HG02943 (cell line): ENCODE measurements around the gene PGAP6.
"Not testable (repeated sequence)": the region's sequence is repeated elsewhere in the genome, so short reads cannot be mapped to it uniquely, and the experiment has no call there.

Experiments used
- ATAC-seq: cut with Tn5 transposase; IDR thresholded peaks from one replicate; pipeline ENCODE4 v1.9.1; 2021; ENCODE audit warnings: mild to moderate bottlenecking, low read depth, moderate library complexity; ENCODE audit not compliant: unreplicated experiment

The PGAP6 gene

DNA sequence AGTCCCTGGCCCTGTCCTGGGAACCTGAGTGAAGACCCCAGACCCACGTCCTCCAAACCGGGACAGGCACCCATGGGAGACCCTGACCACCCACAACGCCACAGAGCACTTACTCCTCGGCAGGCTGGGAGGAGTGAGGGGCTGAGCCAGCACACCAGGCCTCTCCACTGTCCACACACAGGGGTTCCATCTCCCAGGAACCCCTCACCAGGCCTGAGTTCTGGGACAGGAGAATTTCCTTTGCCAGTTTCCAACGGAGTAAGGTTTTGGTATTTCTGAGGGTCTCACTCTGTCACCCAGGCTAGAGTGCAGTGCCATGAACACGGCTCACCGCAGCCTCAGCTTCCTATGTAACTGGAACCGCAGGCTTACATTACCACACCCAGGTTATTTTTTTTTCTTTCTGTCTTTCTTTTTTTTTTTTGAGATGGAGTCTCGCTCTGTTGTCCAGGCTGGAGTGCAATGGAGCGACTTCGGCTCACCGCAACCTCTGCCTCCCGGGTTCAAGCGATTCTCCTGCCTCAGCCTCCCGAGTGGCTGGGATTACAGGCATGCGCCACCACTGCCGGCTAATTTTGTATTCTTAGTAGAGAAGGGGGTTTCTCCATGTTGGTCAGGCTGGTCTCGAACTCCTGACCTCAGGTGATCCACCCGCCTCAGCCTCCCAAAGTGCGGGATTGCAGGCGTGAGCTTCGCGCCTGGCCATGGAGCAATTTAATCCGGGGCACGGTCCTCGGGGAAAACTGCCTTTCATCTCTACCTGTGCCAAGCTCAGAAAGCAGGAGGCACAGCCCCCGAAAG lies 1.6 kb downstream of the PGAP6 start:
- no peak for ATAC-seq

- ATAC-seq = no peak
These were observed 2.4 kb downstream of the PGAP6 start for GRCh38 chr16:379183-379960.

GRCh38 chr16:378821-379182 lies 3.0 kb downstream of the PGAP6 start:
- ATAC-seq = no peak

- not testable (repeated sequence) for ATAC-seq
These were observed 3.5 kb downstream of the PGAP6 start for GRCh38 chr16:378113-378820.

GRCh38 chr16:377419-377951 lies 4.3 kb downstream of the PGAP6 start:
- no peak for ATAC-seq

DNA sequence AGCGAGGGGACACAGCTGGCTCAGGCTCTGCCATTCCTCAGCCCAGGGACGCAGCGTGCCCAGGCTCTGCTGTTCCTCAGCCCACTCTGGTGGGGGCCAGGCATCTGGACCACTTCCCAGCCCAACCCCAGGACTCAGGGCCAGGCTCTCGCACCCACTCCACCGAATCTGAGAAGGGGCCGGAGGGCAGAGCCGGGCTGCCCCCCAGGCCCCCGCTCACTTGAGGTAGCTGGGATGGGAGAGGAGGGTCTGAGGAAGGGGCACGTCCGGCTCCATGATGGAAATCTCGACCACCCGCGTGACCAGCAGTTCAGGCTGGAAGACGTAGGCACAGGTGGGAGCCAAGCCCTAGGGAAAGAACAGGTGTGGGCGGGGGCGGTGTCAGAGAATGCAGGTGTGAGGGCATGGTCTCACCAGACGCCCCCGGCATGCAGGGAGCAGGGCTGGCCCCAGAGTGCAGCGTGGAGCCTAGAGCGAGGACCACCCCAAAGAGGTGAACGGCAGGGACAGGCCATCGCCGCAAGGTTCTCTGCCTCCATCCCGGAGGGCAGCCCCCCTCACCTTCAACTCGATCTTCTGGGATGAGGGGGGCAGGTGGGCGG lies 4.9 kb downstream of the PGAP6 start:
- no peak for ATAC-seq

DNA sequence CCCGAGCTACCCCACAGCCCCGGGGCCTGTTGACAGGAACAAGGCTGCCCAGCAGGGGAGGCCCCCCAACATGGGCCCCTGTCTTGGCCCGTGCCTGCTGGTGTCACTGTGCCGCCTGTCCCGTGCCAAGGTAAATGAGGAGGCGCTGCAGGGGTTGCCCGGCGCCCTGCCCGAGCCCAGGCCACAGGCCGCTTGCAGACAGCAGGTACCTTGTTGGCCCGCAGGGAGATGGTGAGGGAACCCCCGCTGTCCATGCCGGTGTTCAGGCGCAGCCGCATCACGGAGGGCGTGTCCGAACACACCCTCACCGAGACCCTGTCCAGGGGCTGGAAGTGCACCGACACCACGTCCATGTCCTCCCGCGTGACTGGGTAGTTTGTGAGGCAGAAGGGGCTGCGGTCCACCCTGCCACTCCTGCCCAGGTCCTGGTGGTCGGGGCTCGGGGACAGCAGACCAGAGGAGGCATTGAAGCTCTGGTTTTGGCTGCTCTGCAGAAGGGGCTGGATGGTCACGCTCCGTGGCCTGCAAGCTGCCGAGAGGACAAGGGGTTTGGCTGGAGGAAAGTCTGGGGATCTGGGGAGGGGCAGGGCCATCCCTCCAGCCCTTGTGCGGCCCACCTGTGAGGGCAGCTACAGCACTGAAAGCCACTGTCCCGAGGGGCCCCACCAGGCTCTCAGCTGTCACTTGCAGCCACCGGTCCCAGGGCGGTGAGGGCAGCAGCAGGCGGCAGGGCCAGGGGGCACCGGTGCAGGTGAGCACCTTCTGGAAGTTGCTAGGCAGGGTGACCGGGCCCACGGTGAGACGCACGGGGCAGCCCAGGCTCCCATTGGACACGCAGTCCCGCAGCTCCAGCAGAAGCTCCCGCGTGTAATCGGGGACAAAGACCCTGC lies 5.6 kb downstream of the PGAP6 start:
- no peak for ATAC-seq

DNA sequence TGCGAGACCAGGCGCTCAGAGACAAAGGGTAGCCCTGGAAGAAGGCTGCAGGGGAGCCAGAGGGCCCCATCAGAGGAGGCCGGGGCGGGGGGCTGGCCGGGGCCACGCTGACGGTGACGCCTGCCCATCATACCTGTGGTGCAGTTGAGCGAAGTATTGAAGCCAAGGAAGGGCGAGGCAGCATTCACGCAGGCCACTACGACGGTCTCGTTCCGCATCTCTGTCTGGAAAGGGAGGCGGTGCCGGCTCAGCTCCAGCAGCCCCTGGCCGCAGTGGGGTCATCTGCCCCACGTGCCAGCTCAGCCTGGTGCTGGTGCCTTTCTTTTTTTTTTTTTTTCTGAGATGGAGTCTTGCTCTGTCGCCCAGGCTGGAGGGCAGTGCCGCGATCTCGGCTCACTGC lies 6.6 kb downstream of the PGAP6 start:
- ATAC-seq = no peak

DNA sequence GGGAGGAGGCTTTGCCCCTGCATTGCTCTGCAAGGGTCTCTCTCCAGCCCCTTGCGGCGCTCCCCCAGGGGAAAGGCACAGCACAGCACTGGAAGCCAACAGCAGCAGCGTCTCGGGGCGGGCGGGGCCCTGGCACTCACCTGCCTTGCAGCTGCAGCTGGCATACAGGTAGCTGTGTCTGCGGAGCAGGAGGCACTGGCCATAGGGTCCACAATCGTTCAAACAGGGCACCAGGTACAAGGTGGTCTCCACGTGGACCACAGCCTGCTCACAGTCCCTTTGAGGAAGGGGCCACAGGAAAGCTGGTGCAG lies 7.2 kb downstream of the PGAP6 start:
- no peak for ATAC-seq

GRCh38 chr16:373848-374615 lies 7.7 kb downstream of the PGAP6 start:
- no peak for ATAC-seq

DNA sequence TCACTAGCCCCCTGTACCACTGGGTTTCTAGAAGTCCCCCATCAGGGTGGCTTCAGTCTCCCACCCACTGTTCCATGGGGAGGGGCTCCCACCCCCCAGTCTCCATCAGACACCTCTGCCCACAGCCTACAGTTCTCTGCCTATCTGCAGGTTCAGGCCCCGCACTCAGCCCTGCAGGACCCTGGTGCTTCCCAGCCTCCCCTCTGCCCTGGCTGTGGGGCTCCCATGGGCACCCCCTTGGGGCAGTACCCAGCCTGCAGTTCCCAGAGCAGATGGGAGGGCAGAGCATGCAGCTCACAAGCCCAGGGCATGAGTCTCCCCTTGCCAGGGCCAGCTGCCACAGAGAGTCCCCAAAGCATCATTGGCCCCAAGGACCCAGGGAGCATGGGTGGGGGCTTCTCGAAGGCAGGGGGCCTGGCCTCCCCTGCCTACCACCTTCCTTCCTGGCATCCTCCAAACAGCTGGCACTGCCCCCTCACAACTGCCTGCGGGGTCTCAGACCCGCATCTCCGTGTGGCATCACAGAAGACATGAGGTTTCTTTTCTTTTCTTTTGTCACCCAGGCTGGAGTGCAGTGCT lies 8.7 kb downstream of the PGAP6 start:
- ATAC-seq = no peak

- ATAC-seq = no peak
These were observed 9.3 kb downstream of the PGAP6 start for GRCh38 chr16:372302-372983.

DNA sequence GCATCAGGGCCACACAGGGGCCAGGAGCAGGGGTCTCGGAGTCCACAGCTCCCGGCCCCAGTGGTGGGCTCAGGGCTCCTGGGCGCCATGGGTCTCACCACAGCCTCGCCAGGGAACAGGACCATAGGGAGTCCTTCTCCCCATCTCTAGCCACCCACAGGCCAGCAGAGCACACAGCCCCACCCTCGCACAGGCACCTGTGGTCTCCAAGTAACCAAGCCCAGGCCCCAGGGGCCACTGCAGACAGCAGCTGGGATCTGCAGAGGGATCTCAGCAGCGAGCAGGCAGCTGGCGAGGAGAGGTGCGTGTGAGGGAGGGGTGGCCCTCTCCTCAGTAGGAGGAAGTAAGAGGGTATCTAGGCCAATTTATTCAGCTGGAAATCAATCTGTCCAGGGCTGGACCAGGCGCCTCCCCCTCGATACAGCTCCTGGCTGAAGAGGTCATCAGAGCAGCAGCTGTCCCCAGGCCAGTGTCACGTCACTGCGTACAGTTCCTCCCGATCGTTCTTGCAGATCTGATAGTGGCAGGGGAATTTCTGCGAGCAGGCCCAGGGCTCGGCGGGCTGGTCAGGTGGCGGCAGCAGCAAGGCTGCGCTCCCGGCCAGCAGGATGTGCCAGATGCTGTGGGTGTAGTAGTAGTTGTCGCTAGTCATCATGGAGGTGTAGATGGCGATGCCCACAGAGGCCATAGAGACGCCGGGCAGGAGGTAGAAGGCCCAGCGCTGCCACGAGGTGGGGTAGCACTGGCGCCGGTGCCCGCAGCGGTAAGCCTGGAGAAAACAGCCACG lies 10.1 kb downstream of the PGAP6 start:
- no peak for ATAC-seq

DNA sequence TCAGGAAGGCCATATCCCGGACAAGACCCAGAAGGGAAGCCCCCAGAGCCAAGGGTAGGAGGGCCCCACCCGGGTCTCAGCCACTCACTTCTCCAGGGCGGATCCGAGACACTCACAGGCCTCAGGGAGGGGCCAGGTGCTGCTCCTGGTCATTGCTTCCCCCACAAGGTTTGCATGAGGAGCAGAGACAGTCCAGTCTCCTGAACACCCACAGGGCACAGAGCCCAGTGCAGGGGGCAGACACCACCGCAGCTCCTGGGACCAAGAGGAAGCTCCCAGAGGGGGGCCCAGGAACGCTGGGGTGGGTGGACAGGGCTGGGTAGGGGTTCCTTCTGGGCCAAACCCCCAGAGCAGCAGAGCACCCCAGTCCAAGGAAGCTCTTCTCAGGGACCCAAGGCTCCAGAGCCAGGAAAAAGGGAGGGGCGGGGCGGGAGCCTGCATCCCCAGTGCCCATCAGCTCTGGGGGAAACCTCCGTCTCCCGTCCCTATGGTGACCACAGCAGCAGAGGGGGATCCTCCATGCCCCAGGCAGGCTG lies 10.7 kb downstream of the PGAP6 start:
- ATAC-seq = no peak

DNA sequence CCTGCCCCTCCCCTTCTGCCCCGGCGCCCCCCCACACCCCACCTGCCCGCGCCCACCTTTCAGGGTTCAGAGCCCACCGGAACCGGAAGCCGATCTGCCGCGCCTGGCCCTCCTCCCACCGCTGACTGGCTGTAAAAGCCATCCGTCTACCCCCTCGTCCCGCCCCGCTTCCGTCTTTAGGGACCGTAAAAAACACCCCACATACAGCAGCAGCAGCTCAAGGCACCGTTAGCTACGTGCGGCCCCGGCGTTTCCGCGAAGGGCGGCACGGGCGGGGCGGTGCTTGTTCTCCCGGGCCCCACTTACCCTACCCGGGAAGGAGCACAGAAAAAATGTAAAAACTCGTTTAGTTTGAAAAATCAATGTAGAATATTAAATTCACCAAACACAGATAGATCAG lies 11.3 kb downstream of the PGAP6 start, which contains the start of gene MRPL28:
Gene MRPL28 (minus strand): TSS at position 96 of the 400 bp plus-strand sequence. CDS start 320 bp downstream, outside the sequence.
- ATAC-seq = peak; percentile 73

- ATAC-seq = no peak
These were observed 11.8 kb downstream of the PGAP6 start for GRCh38 chr16:369866-370436.
